ENCODE measurements around the gene GRK6.

DNA sequence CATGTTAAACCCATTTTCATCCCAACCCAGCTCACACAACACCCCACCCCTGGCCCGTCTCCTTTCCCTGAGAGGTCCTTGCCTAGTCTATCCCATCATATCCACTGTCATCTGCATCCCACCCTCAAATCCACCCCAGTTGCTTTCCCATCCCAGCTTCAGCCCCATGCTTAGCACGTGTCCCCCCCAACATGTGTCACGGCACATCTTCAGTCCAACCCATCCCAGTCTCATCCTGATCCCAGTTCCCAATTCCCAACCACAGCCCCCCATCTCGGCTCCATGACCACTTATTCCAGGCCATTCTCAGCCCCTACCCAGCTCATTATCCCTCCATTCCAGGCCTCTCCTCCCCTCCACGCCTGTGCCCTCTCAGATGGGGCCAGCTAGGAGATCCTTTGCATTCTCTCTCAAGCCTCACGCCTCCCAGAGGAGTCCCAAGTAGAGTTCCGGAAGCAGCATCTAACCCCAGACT is 47.6 kb downstream of the GRK6 start:
- TF ChIP-seq CTCF (tag by site-specific recombination; IDR thresholded peaks at IDR 0.05), result no peak
- no peak for TF ChIP-seq ZNF76 (tag by site-specific recombination; IDR thresholded peaks at IDR 0.05; ENCODE audit: borderline replicate concordance, low read depth)
- TF ChIP-seq ZNF362 (tag by site-specific recombination; IDR thresholded peaks at IDR 0.05), result no peak
- no peak for TF ChIP-seq ZNF324 (tag by site-specific recombination; IDR thresholded peaks at IDR 0.05)
- TF ChIP-seq ZNF548 (tag by site-specific recombination; IDR thresholded peaks at IDR 0.05), result no peak
- no peak for TF ChIP-seq ZNF664 (tag by site-specific recombination; IDR thresholded peaks at IDR 0.05)
- no peak for TF ChIP-seq ZNF10 (tag by site-specific recombination; IDR thresholded peaks at IDR 0.05)
- no peak for TF ChIP-seq ZFHX2 (tag by site-specific recombination; conservative IDR thresholded peaks at IDR 0.05)
- TF ChIP-seq, protein P1, sequence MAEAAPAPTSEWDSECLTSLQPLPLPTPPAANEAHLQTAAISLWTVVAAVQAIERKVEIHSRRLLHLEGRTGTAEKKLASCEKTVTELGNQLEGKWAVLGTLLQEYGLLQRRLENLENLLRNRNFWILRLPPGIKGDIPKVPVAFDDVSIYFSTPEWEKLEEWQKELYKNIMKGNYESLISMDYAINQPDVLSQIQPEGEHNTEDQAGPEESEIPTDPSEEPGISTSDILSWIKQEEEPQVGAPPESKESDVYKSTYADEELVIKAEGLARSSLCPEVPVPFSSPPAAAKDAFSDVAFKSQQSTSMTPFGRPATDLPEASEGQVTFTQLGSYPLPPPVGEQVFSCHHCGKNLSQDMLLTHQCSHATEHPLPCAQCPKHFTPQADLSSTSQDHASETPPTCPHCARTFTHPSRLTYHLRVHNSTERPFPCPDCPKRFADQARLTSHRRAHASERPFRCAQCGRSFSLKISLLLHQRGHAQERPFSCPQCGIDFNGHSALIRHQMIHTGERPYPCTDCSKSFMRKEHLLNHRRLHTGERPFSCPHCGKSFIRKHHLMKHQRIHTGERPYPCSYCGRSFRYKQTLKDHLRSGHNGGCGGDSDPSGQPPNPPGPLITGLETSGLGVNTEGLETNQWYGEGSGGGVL (tag by site-specific recombination; IDR thresholded peaks at IDR 0.05), result peak; percentile 61
- no peak for TF ChIP-seq ZNF529 (tag by site-specific recombination; IDR thresholded peaks at IDR 0.05; ENCODE audit: insufficient replicate concordance)
- no peak for TF ChIP-seq ZNF623 (tag by site-specific recombination; IDR thresholded peaks at IDR 0.05)
- no peak for TF ChIP-seq ZFP41 (tag by site-specific recombination; IDR thresholded peaks at IDR 0.05; ENCODE audit: borderline replicate concordance)
- no peak for TF ChIP-seq ZSCAN30 (tag by site-specific recombination; IDR thresholded peaks at IDR 0.05)
